GM19023 (cell line): ENCODE data around the gene ZMIZ1.

Experiments
- ATAC-seq: cut with Tn5 transposase; IDR thresholded peaks from one replicate; pipeline ENCODE4 v1.9.1; 2021; ENCODE audit warnings: mild to moderate bottlenecking, moderate library complexity; ENCODE audit not compliant: unreplicated experiment

ZMIZ1 gene

DNA sequence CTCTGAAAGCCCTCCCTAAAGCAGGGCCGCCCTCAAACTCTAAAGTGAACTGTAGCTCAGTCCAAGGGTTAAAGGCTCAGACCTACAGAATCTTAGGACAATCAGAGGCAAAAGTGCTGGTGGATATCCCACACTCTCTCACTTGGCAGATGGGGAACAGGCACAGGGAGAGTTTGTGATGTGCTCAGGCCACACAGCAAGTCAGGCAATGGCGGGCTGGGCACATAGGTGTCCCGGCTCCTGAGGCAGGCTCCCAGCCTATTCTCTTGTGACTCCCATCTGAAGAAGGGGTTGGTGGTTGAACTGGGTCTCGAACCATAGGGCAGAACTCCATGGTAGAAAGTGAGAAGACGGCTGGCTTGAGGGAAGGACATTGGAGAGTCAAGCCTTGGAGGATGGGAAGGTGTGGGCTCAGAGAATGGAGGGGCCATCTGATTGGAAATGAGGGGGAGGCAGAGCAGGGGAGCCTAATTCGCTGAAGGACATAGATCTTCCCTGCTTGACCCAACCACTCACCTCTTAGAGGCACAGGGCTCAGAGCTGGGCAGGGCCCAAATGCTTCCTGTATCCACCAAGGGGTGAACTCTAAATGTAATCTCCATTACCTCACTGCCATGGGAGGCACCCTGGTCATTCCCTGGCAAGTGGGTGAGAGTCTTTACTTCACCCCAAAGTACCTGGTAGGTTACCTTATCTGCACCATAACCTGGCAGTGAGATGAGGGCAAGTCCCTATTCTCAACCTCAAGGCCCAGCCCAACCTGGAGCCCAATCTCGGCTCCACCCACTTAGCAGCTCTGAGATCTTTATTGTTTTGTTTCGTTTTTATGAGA is 4.9 kb upstream of the ZMIZ1 start:
- no peak for ATAC-seq

DNA sequence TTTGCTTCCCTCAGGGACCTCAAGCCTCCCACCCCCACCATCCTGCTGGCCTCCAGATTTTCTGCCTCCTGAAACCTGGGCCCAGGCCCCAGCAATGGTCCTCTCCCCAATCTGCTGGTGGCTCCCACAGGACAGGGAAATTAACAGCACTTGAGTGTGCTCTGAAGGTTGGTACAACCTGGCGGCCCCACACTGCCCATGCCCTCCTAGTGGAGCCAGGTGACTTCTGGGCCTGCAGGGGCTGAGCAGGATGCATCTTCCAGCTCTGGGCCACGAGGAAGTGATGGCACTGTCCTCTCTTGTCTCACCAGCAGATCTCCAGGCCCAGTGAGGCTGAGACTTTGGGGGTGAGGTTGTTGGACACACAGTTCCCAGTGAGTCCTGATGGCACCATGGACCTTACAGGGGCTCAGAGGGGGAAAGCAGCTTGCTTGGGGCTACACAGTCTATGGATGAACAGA is 3.6 kb upstream of the ZMIZ1 start:
- no peak for ATAC-seq

GRCh38 chr10:79065853-79066252 is 2.9 kb upstream of the ZMIZ1 start:
- no peak for ATAC-seq

- no peak for ATAC-seq
These were observed 2.1 kb upstream of the ZMIZ1 start for GRCh38 chr10:79066411-79067240.

GRCh38 chr10:79067241-79068202 is 1.2 kb upstream of the ZMIZ1 start:
- ATAC-seq: no peak

DNA sequence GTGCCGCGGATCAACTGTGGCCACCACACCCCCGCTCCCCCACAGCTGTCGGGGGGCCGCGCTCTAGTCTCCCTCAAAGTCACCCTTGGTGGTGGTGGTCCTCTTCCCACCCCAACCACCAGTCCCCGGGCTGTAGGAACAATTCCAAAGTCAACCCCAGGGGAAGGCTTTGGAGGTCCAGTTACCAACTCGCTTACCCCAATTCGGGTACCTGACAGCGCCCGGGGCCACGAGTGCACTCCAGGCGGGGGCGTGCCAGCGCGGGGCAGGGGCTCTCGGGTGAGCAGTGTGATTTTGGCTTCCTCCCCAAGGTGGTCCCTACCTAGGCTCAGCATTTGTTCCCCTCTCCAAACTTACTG is 584 bp upstream of the ZMIZ1 start:
- ATAC-seq: no peak

DNA sequence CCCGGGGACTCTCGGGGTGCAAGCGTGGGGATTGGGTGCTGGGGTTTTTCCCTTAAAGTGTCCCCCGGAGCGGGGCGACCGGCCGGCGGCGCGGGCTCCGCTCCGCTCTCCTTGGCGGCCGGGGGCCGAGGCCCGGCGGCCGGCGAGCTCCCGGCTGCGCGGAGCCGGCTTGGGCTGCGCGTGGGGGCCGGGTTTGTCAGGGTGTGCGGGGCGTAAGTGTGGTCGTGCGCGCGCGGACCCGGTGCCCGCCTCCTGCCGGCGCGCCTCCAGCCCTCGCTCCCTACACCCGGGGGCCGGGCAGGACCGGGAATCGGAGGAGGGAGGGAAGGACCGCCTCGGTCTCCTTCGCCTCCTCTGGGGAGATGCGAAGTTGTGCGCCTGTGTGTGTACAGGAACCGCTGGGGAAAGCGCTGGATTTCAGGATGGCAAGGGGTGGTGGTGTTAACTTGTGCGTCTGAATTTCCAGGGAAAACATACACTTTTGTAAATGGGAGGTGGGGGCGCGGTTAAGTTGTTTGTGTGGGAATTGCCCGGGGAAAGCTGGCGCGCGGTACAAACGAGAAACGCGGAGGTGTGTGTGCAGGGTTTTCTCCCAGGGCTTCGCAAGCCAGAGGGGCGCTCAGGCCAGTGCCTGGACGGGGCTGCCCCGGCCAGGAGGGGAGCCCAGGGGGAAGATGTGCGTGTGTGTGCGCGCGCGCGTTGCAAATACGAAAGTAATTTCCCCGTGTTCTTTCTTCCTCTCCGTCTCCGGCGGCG is 737 bp downstream of the ZMIZ1 start:
- peak; percentile 11 for ATAC-seq

- no peak for ATAC-seq
These were observed 1.4 kb downstream of the ZMIZ1 start for GRCh38 chr10:79070081-79070605.

GRCh38 chr10:79070606-79071395 is 2.0 kb downstream of the ZMIZ1 start:
- no peak for ATAC-seq

GRCh38 chr10:79071396-79071923 is 2.7 kb downstream of the ZMIZ1 start:
- no peak for ATAC-seq

- ATAC-seq: no peak
These were observed 3.3 kb downstream of the ZMIZ1 start for GRCh38 chr10:79072041-79072441.

GRCh38 chr10:79072994-79073645 is 4.4 kb downstream of the ZMIZ1 start:
- no peak for ATAC-seq

DNA sequence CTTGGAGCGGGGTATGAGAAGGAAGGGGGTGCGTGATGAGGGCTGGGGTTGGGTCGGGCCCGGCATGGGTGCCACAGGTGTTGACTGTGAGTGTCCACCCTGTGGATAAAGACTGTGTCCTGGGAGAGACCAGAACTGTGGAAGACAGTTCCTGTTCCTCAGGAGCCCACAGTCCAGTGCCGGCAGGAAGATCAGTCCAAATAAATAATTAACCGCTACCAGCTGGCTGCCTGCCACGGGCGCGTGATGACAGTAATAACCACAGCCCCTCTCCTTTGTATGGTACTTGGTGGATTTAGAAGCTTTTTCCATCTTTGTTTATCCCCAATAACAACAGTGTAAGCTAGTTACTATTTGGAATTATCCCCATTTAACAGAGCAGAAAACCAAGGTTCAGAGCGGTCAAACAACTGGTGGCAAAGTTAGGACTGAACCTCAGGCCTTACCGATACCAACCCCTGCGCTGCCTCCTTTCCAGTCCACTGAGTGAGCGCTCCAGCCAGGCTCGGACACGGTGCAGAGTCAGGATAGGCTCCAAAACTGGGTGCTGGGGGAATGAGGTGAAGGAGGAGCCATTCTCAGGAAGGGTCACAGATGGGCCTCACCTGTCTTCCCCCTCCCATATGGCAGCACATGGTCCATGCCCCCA is 5.1 kb downstream of the ZMIZ1 start:
- ATAC-seq: no peak

DNA sequence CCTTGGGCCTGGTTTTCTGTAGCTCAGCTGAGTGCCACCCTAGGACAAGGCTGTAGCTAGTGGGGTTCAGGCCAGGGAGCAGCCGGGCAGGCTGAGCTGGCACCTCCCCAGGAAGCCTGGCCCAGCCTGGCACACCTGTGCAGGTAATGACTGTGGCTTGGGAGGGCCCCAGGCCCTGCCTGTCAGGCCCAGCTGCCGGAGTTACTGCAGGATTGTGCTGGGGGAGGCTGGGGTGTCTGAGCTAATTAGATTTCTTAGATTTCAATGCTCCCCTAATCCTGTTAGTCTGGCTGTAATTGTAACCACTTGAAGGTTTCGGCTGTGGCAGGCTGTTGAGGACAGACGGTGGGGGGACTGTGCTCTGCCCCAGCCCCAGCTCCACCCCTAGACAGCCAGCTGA is 6.0 kb downstream of the ZMIZ1 start:
- ATAC-seq: no peak

GRCh38 chr10:79075418-79075817 is 6.7 kb downstream of the ZMIZ1 start:
- no peak for ATAC-seq

GRCh38 chr10:79077488-79078173 is 8.9 kb downstream of the ZMIZ1 start:
- ATAC-seq: no peak

DNA sequence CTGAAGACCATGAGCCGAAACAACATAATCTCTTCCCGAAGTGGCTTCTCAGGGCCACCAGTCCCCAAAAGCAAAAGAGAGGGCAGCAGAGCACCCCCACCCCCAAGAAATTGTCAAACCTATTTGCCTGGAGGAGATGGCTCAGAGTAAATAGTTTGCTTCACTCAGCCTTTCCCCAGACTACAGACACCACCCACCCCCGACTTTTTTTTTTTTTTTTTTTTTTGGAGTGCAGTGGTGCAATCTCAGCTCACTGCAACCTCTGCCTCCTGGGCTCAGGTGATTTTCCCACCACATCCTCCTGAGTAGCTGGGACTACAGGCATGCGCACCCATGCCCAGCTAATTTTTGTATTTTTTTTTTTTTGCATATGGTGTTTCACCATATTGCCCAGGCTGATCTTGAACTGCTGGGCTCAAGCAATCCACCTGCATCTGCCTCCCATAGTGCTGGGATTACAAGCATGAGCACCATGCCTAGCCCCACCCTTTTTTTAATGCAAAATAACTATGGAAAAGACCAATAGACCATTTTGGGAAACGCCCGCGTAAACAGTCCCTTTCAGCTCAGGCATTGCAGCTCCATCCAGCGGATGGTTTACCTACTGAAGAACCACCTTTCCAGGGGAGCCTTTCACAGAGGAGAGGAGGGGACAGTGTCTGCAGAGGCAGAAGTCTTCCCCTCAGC is 9.7 kb downstream of the ZMIZ1 start:
- no peak for ATAC-seq
